H1 (cell line): ENCODE data around the gene ZFR. TPM values are rescaled to one million over a fixed set of nuclear protein-coding genes. Genes with fewer than 3 reads are reported as not detected.

Experiments used
- HDAC6 ChIP-seq: IDR thresholded peaks from one replicate; pipeline ENCODE4 v1.7.1; 2012; ENCODE audit warnings: low read depth, mild to moderate bottlenecking, inconsistent platforms, low read length, moderate library complexity
- polyA plus RNA-seq, 7 experiments: library from polyadenylated mRNA; depleted of rRNA in 3 of 7; stranded (reverse) in 5 of 7; unstranded in 2 of 7; fragments of >200 nt in 5 of 7; fragments of 200-250 nt in 2 of 7; gene quantifications; 1 replicate in 5 of 7; 2 replicates in 1 of 7; 4 replicates in 1 of 7; pipeline versions ENCODE4 v1.2.1 to v1.2.3, GENCODE V29; 2011 to 2013; ENCODE audit warnings: missing spikeins in 2 of 7, mixed read lengths in 2 of 7
- total RNA-seq: library from RNA; stranded (reverse); fragmentation: NEBNext Ultra II Directional; extraction: Animal tissue kit (Norgen Biotek cat#: 25700); gene quantifications from 2 replicates; pipeline ENCODE4 v1.2.1, GENCODE V29; 2021
- TF ChIP-seq, protein P1 (sequence below): IDR thresholded peaks from 2 replicates; pipeline ENCODE4 v1.6.1; 2012; ENCODE audit warnings: low read length, inconsistent platforms

The ZFR gene
- total and polyA plus RNA-seq, 2 of the 8 experiments (the other 6 are each of a cell fraction or from before 2014, with no cell fraction given): 68.8 to 92.7 TPM

DNA sequence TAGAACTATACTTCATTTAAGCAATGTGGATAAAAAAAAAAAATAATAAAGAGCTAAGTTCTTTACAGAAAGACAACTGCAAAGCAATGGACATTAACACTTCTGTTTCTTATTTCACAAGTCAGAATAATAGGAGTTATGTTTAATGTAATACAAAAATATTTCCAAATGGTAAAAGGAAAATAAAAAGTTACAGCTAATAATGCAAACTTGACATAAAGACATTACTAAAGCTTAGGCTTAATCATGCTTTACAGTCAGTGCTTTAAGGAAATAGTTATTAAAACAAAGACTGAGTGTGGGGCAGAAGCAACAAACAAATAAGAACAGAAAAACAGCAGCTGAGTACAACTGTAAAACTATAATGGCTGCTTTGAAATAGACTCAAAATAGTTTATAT is 56.7 kb downstream of the ZFR start (continued):
- TF ChIP-seq, protein P1, sequence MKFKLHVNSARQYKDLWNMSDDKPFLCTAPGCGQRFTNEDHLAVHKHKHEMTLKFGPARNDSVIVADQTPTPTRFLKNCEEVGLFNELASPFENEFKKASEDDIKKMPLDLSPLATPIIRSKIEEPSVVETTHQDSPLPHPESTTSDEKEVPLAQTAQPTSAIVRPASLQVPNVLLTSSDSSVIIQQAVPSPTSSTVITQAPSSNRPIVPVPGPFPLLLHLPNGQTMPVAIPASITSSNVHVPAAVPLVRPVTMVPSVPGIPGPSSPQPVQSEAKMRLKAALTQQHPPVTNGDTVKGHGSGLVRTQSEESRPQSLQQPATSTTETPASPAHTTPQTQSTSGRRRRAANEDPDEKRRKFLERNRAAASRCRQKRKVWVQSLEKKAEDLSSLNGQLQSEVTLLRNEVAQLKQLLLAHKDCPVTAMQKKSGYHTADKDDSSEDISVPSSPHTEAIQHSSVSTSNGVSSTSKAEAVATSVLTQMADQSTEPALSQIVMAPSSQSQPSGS: no peak
- TF ChIP-seq HDAC6: no peak
